ENCODE data around the gene PTBP3. TPM values are rescaled to one million over a fixed set of nuclear protein-coding genes. Genes with fewer than 3 reads are reported as not detected.
"Not testable (repeated sequence)": the region's sequence is repeated elsewhere in the genome, so short reads cannot be mapped to it uniquely, and the experiment has no call there.

The PTBP3 gene
- polyA plus RNA-seq, 3 donors, result 33.6 to 68.3 (median 51.4) TPM

DNA sequence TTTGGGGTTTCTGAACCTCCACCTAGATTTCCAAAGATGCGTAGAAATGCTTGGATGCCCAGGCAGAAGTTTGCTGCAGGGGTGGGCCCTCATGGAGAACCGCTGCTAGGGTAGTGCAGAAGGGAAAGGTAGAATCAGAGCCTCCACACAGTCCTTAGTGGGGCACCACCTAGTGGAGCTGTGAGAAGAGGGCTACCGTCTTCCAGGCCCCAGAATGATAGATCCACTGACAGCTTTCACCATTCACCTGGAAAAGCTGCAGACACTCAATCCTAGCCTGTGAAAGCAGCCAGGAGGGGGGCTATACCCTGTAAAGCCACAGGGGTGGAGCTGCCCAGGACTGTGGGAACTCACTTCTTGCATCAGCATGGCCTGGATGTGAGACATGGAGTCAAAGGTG is 33.2 kb upstream of the PTBP3 start:
- no peak overlapping the region for H2AFZ ChIP-seq (ENCODE audit: insufficient read depth, low read depth, low read length, poor library complexity, severe bottlenecking)
- H3K4me2 ChIP-seq (replicated peaks; ENCODE audit: extremely low read depth, low read length, poor library complexity, severe bottlenecking), result no peak overlapping the region
- Mint-ChIP-seq H3K9me3 (peaks cover 26 to 46% (median 35%) of the 10 kb centered on the region in 7 donors), H3K27ac (no peak overlapping the region), H3K27me3 (ENCODE audit: low read depth in 3 of 3) (peaks cover 2 to 8% (median 3%) of the 10 kb centered on the region in 3 donors), H3K4me3 (no peak overlapping the region), H3K36me3 (peaks cover 0 to 3% of the 10 kb centered on the region in 2 donors), H3K4me1 (peaks cover 2% of the 10 kb centered on the region)
- H4K20me1 ChIP-seq (ENCODE audit: insufficient read depth, low read length), result no peaks in the 10 kb centered on the region
- peaks cover 18 to 40% of the 10 kb centered on the region in 2 donors for H3K9me3 ChIP-seq (replicated peaks in 1 of 2; ENCODE audit: control insufficient read depth in 1 of 2, insufficient read depth in 1 of 2, low read length in 2 of 2)
- no peak overlapping the region for H3K9ac ChIP-seq (ENCODE audit: insufficient read depth, low read length, poor library complexity, severe bottlenecking)
- TF ChIP-seq, protein P1, sequence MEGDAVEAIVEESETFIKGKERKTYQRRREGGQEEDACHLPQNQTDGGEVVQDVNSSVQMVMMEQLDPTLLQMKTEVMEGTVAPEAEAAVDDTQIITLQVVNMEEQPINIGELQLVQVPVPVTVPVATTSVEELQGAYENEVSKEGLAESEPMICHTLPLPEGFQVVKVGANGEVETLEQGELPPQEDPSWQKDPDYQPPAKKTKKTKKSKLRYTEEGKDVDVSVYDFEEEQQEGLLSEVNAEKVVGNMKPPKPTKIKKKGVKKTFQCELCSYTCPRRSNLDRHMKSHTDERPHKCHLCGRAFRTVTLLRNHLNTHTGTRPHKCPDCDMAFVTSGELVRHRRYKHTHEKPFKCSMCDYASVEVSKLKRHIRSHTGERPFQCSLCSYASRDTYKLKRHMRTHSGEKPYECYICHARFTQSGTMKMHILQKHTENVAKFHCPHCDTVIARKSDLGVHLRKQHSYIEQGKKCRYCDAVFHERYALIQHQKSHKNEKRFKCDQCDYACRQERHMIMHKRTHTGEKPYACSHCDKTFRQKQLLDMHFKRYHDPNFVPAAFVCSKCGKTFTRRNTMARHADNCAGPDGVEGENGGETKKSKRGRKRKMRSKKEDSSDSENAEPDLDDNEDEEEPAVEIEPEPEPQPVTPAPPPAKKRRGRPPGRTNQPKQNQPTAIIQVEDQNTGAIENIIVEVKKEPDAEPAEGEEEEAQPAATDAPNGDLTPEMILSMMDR (IDR thresholded peaks at IDR 0.05), result no peak
- no peaks in the 10 kb centered on the region for H3K79me2 ChIP-seq (ENCODE audit: insufficient read depth, low read length)
- no peak overlapping the region for H3K4me3 ChIP-seq (replicated peaks in 1 of 3; ENCODE audit: low read depth in 2 of 3, low read length in 3 of 3)
- no peaks in the 10 kb centered on the region for H3K4me1 ChIP-seq (ENCODE audit: control insufficient read depth in 1 of 2, insufficient read depth in 2 of 2, low read length in 2 of 2)
- no peak for DNase-seq
- H3K36me3 ChIP-seq (replicated peaks in 1 of 2; ENCODE audit: control insufficient read depth in 1 of 2, insufficient read depth in 2 of 2, low read length in 2 of 2), result no peaks in the 10 kb centered on the region
- no peak overlapping the region for H3K27ac ChIP-seq (ENCODE audit: low read depth in 1 of 2, low read length in 2 of 2)
- WGBS (ENCODE audit: insufficient coverage), result 100% methylated on average over 2 of the region's 3 CpGs
- intact Hi-C loops (cut with micrococcal nuclease), result loop anchor here in 1 of 2 donors (10.0 kb wide), 1 partner anchor 612 kb away; no protein-coding TSS in a partner anchor
- H3K27me3 ChIP-seq (ENCODE audit: control insufficient read depth in 2 of 2, insufficient read depth in 2 of 2, low read length in 2 of 2), result peaks cover 0 to 2% of the 10 kb centered on the region in 2 donors

DNA sequence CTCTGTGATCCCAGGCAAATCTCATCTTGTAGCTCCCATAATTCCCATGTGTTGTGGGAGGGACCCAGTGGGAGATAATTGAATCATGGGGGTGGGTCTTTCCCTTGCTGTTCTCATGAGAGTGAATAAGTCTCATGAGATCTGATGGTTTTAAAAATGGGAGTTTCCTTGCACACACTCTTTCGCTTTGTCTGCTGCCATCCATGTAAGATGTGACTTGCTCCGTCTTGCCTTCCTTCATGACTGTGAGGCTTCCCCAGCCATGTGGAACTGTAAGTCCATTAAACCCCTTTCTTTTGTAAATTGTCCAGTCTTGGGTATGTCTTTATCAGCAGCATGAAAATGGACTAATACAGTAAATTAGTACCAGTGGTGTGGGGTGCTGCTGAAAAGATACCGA is 31.8 kb upstream of the PTBP3 start:
- not testable (repeated sequence) for H3K4me3 ChIP-seq (replicated peaks in 1 of 3; ENCODE audit: low read depth in 2 of 3, low read length in 3 of 3); H3K27me3 Mint-ChIP-seq (ENCODE audit: low read depth in 3 of 3); H3K27ac ChIP-seq (ENCODE audit: low read depth in 1 of 2, low read length in 2 of 2); H3K4me3 Mint-ChIP-seq; H4K20me1 ChIP-seq (ENCODE audit: insufficient read depth, low read length); H3K4me1 Mint-ChIP-seq; H3K27ac Mint-ChIP-seq; DNase-seq; H3K9ac ChIP-seq (ENCODE audit: insufficient read depth, low read length, poor library complexity, severe bottlenecking); H3K79me2 ChIP-seq (ENCODE audit: insufficient read depth, low read length); H3K4me1 ChIP-seq (ENCODE audit: control insufficient read depth in 1 of 2, insufficient read depth in 2 of 2, low read length in 2 of 2); H3K27me3 ChIP-seq (ENCODE audit: control insufficient read depth in 2 of 2, insufficient read depth in 2 of 2, low read length in 2 of 2); H3K36me3 ChIP-seq (replicated peaks in 1 of 2; ENCODE audit: control insufficient read depth in 1 of 2, insufficient read depth in 2 of 2, low read length in 2 of 2); H2AFZ ChIP-seq (ENCODE audit: insufficient read depth, low read depth, low read length, poor library complexity, severe bottlenecking); H3K4me2 ChIP-seq (replicated peaks; ENCODE audit: extremely low read depth, low read length, poor library complexity, severe bottlenecking); H3K36me3 Mint-ChIP-seq
- H3K9me3 ChIP-seq (replicated peaks in 1 of 2; ENCODE audit: control insufficient read depth in 1 of 2, insufficient read depth in 1 of 2, low read length in 2 of 2), result peaks cover 18 to 39% of the 10 kb centered on the region in 2 donors
- intact Hi-C loops (cut with micrococcal nuclease), result loop anchor here in 1 of 2 donors (10.0 kb wide), 1 partner anchor 610 kb away; no protein-coding TSS in a partner anchor
- H3K9me3 Mint-ChIP-seq, result peaks cover 24 to 42% (median 32%) of the 10 kb centered on the region in 7 donors
- WGBS (ENCODE audit: insufficient coverage), result 100% methylated on average over 1 of the region's 3 CpGs

Measured in CD14-positive monocyte (primary cell).